Effector memory CD4-positive, alpha-beta T cell (primary cell): ENCODE data around the gene ATP8B1.

Experiments
- DNase-seq, 3 donors: peaks; one replicate each; pipeline ENCODE4 v3.0.0-alpha.2; 2020
- H3K27ac ChIP-seq: 2 replicates; pipeline ENCODE4 v1.7.0; 2013; ENCODE audit warnings: mild to moderate bottlenecking, low read length, moderate library complexity; ENCODE audit not compliant: insufficient read depth, poor library complexity, severe bottlenecking
- H3K27me3 ChIP-seq: replicated peaks from 2 replicates; pipeline ENCODE4 v1.7.0; 2013; ENCODE audit warnings: mild to moderate bottlenecking, low read length; ENCODE audit not compliant: insufficient read depth, control insufficient read depth, poor library complexity, severe bottlenecking
- H3K36me3 ChIP-seq: 2 replicates; pipeline ENCODE4 v1.7.0; 2013; ENCODE audit warnings: mild to moderate bottlenecking, low read length, moderate library complexity; ENCODE audit not compliant: control insufficient read depth, insufficient read depth
- H3K4me1 ChIP-seq: 2 replicates; pipeline ENCODE4 v1.7.0; 2013; ENCODE audit warnings: low read length, mild to moderate bottlenecking; ENCODE audit not compliant: control insufficient read depth, insufficient read depth, poor library complexity, severe bottlenecking
- H3K4me3 ChIP-seq: 2 replicates; pipeline ENCODE4 v1.7.0; 2013; ENCODE audit warnings: low read length, low read depth, mild to moderate bottlenecking; ENCODE audit not compliant: insufficient read depth, poor library complexity, severe bottlenecking
- H3K9me3 ChIP-seq: 2 replicates; pipeline ENCODE4 v1.7.0; 2013; ENCODE audit warnings: mild to moderate bottlenecking, low read length, moderate library complexity; ENCODE audit not compliant: control insufficient read depth

The ATP8B1 gene

GRCh38 chr18:57618910-57619309, 184.2 kb downstream of the ATP8B1 start:
- no peaks in the 10 kb centered on the region for H3K27me3 ChIP-seq
- H3K4me1 ChIP-seq = peaks cover 14% of the 10 kb centered on the region
- DNase-seq = no peak
- H3K9me3 ChIP-seq = no peaks in the 10 kb centered on the region
- peaks cover 18% of the 10 kb centered on the region for H3K36me3 ChIP-seq
- H3K27ac ChIP-seq = no peak overlapping the region
- H3K4me3 ChIP-seq = no peak overlapping the region

DNA sequence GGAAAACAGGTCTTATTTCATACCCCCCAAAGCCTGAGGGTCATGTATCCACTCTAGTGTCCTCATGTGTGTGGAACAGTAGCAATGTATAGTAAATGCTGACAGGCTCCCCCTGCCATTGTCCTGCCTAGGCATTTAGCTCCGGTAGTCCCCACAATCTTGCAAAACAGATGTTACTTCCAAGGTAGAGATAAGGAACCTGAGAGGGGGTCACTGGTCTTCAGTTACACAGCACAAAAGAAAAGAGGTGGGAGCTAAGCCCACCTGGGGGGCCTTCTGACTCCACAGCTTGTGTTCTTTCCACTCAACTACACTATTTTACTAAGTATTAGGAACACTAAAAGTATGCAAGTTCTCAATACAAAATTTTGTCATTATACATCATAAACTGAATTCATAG, 199.2 kb downstream of the ATP8B1 start:
- no peaks in the 10 kb centered on the region for H3K27me3 ChIP-seq
- H3K4me3 ChIP-seq = no peak overlapping the region
- no peak for DNase-seq
- no peaks in the 10 kb centered on the region for H3K9me3 ChIP-seq
- H3K4me1 ChIP-seq = no peaks in the 10 kb centered on the region
- H3K36me3 ChIP-seq = peaks cover 83% of the 10 kb centered on the region
- no peak overlapping the region for H3K27ac ChIP-seq
